Spinal cord (tissue), 10 donors: Measurements from ENCODE around the gene CUZD1. TPM values are rescaled to one million over a fixed set of nuclear protein-coding genes. Genes with fewer than 3 reads are reported as not detected.

Experiments used
- DNase-seq, 6 donors: peaks; one replicate each; pipeline versions ENCODE4 v3.0.0 to v3.0.0-alpha.2; 2013 to 2015; ENCODE audit warnings: low spot score in 6 of 6, low read depth in 4 of 6
- H3K27ac ChIP-seq: one replicate; pipeline ENCODE4 v1.5.1; 2013; ENCODE audit warnings: low read depth, low read length, control low read depth
- H3K27me3 ChIP-seq: one replicate; pipeline ENCODE4 v1.6.1; 2013; ENCODE audit warnings: low read length; ENCODE audit not compliant: control insufficient read depth, insufficient read depth
- H3K36me3 ChIP-seq: one replicate; pipeline ENCODE4 v1.6.1; 2013; ENCODE audit warnings: low read length; ENCODE audit not compliant: control insufficient read depth, insufficient read depth
- H3K4me1 ChIP-seq: one replicate; pipeline ENCODE4 v1.6.1; 2013; ENCODE audit warnings: low read length; ENCODE audit not compliant: control insufficient read depth, insufficient read depth
- H3K4me3 ChIP-seq: one replicate; pipeline ENCODE4 v1.5.1; 2013; ENCODE audit warnings: low read depth, low read length, control low read depth
- H3K9me3 ChIP-seq: one replicate; pipeline ENCODE4 v1.6.1; 2013; ENCODE audit warnings: low read length; ENCODE audit not compliant: control insufficient read depth, insufficient read depth
- WGBS: methylation state at CpG from one replicate; pipeline ENCODE4 v1.1.5; 2013; ENCODE audit warnings: missing lambda C conversion rate; ENCODE audit not compliant: insufficient coverage; 5-methylcytosine and 5-hydroxymethylcytosine counted together
- long read RNA-seq, 4 donors: transcript quantifications; one replicate each; lab custom pipeline, GENCODE V29; 2026
- polyA plus RNA-seq, 2 donors: library from polyadenylated mRNA; unstranded; fragments of 120-200 nt; gene quantifications; one replicate each; pipeline ENCODE4 v1.2.1, GENCODE V29; 2013; ENCODE audit not compliant: insufficient read length in 2 of 2
- total RNA-seq, 2 donors: library from RNA; depleted of rRNA in 1 of 2; stranded (reverse); fragments of 120-200 nt in 1 of 2; fragments of >200 nt in 1 of 2; gene quantifications; one replicate each; pipeline versions ENCODE4 v1.2.3 to v1.2.4, GENCODE V29; 2013 to 2014
- donor health status: healthy.

Gene CUZD1
- total RNA-seq = under 1 TPM; 0.69 to 0.88 TPM
- 1 to 10 TPM; 1.9 to 2.0 TPM for polyA plus RNA-seq
- long read RNA-seq, donor 1 = 0 reads
- long read RNA-seq, donor 2 = 0 reads
- long read RNA-seq, donor 3 = 0 reads
- long read RNA-seq, donor 4 = 0 reads

- no peak within 1 kb of the TSS for H3K27ac ChIP-seq
- no peaks in the 10 kb centered on the region for H3K4me1 ChIP-seq
- peaks cover 5% of the 10 kb centered on the region for H3K36me3 ChIP-seq
- H3K27me3 ChIP-seq = no peaks in the 10 kb centered on the region
- H3K4me3 ChIP-seq = no peak within 1 kb of the TSS
- peaks cover 3% of the 10 kb centered on the region for H3K9me3 ChIP-seq
- peak in 1 of 6 donors; percentile 2 for DNase-seq
- 89% methylated on average over 3 of the region's 5 CpGs for WGBS
Measured at GRCh38 chr10:122845783-122846332, at the start of gene CUZD1. CUZD1 (minus strand) TSS chr10:122845857; CDS start chr10:122845843, 14 bp downstream.

GRCh38 chr10:122894261-122894944 lies 48.7 kb upstream of the CUZD1 start:
- no peaks in the 10 kb centered on the region for H3K9me3 ChIP-seq
- DNase-seq = no peak
- 93% methylated on average over 2 of the region's 5 CpGs for WGBS
- no peak overlapping the region for H3K4me3 ChIP-seq
- H3K36me3 ChIP-seq = no peaks in the 10 kb centered on the region
- no peaks in the 10 kb centered on the region for H3K27me3 ChIP-seq
- H3K4me1 ChIP-seq = no peaks in the 10 kb centered on the region
- no peak overlapping the region for H3K27ac ChIP-seq

- Histone ChIP-seq H3K4me1 (peaks cover 10% of the 10 kb centered on the region), H3K27ac (no peak overlapping the region), H3K27me3 (no peaks in the 10 kb centered on the region), H3K4me3 (no peak overlapping the region), H3K9me3 (no peaks in the 10 kb centered on the region), H3K36me3 (no peaks in the 10 kb centered on the region)
- 86% methylated on average over 1 of the region's 1 CpG for WGBS
- DNase-seq = no peak
Measured at GRCh38 chr10:122884166-122884565, 38.5 kb upstream of the CUZD1 start.

- Histone ChIP-seq H3K9me3 (peaks cover 2% of the 10 kb centered on the region), H3K27me3 (no peaks in the 10 kb centered on the region), H3K27ac (no peak overlapping the region), H3K4me3 (no peak overlapping the region), H3K36me3 (no peaks in the 10 kb centered on the region), H3K4me1 (peaks cover 14% of the 10 kb centered on the region)
- DNase-seq = no peak
Measured at GRCh38 chr10:122882766-122883165, 37.1 kb upstream of the CUZD1 start.

GRCh38 chr10:122879339-122880273 lies 33.9 kb upstream of the CUZD1 start, which contains the start of gene FAM24B:
FAM24B (minus strand) TSS chr10:122879581; CDS start chr10:122850515, 29,066 bp downstream.
- Histone ChIP-seq H3K4me1 (peaks cover 14% of the 10 kb centered on the region), H3K36me3 (no peaks in the 10 kb centered on the region), H3K27ac (no peak within 1 kb of the TSS), H3K27me3 (no peaks in the 10 kb centered on the region), H3K9me3 (peaks cover 2% of the 10 kb centered on the region), H3K4me3 (peak within 1 kb of the TSS; percentile 64)
- 4% methylated on average over 90 of the region's 95 CpGs for WGBS
- peak; percentile 86 to 100 (median 97) for DNase-seq

GRCh38 chr10:122878799-122879338 lies 33.2 kb upstream of the CUZD1 start:
- DNase-seq = no peak
- Histone ChIP-seq H3K4me1 (peaks cover 14% of the 10 kb centered on the region), H3K27ac (no peak overlapping the region), H3K27me3 (no peaks in the 10 kb centered on the region), H3K9me3 (peaks cover 3% of the 10 kb centered on the region), H3K36me3 (no peaks in the 10 kb centered on the region), H3K4me3 (peak overlapping the region; percentile 64)
- WGBS = 65% methylated on average over 6 of the region's 14 CpGs

GRCh38 chr10:122877264-122877663 lies 31.6 kb upstream of the CUZD1 start:
- no peaks in the 10 kb centered on the region for H3K27me3 ChIP-seq
- peaks cover 14% of the 10 kb centered on the region for H3K4me1 ChIP-seq
- H3K36me3 ChIP-seq = no peaks in the 10 kb centered on the region
- no peak for DNase-seq
- H3K4me3 ChIP-seq = no peak overlapping the region
- no peak overlapping the region for H3K27ac ChIP-seq
- peaks cover 5% of the 10 kb centered on the region for H3K9me3 ChIP-seq
- WGBS = 71% methylated on average over 1 of the region's 1 CpG

GRCh38 chr10:122876467-122876855 lies 30.8 kb upstream of the CUZD1 start:
- DNase-seq = no peak

GRCh38 chr10:122875843-122876466 lies 30.3 kb upstream of the CUZD1 start:
- Histone ChIP-seq H3K36me3 (no peaks in the 10 kb centered on the region), H3K4me3 (no peak overlapping the region), H3K4me1 (peaks cover 14% of the 10 kb centered on the region), H3K9me3 (peaks cover 5% of the 10 kb centered on the region), H3K27ac (no peak overlapping the region), H3K27me3 (no peaks in the 10 kb centered on the region)
- 41% methylated on average over 4 of the region's 6 CpGs for WGBS
- no peak for DNase-seq

More at GRCh38 chr10:122876467-122876855, 30.8 kb upstream of the CUZD1 start:
- H3K4me3 ChIP-seq = no peak overlapping the region
- peaks cover 14% of the 10 kb centered on the region for H3K4me1 ChIP-seq
- no CpG with 5 or more reads among the region's 1 CpG for WGBS
- H3K27me3 ChIP-seq = no peaks in the 10 kb centered on the region
- no peak overlapping the region for H3K27ac ChIP-seq
- H3K36me3 ChIP-seq = no peaks in the 10 kb centered on the region
- peaks cover 5% of the 10 kb centered on the region for H3K9me3 ChIP-seq
